Measurements from ENCODE around the gene NELFA. TPM values are rescaled to one million over a fixed set of nuclear protein-coding genes. Genes with fewer than 3 reads are reported as not detected.

NELFA gene
- total and polyA plus RNA-seq, 4 donors: 17.8 to 33.6 (median 24.7) TPM

GRCh38 chr4:1952719-1953118 lies 56.1 kb downstream of the NELFA start:
- Histone ChIP-seq H3K4me1 (ENCODE audit: control insufficient read depth in 5 of 5, insufficient read depth in 5 of 5, low read length in 5 of 5) (peaks cover 0 to 7% (median 0%) of the 10 kb centered on the region in 5 donors), H3K36me3 (ENCODE audit: control insufficient read depth in 4 of 4, insufficient read depth in 4 of 4, low read length in 4 of 4) (peaks cover 5 to 33% (median 16%) of the 10 kb centered on the region in 4 donors), H3K27me3 (ENCODE audit: control insufficient read depth in 3 of 3, insufficient read depth in 3 of 3, low read length in 2 of 3) (no peaks in the 10 kb centered on the region), H3K27ac (ENCODE audit: low read depth in 1 of 2, low read length in 1 of 2) (no peak overlapping the region), H3K9ac (ENCODE audit: insufficient read depth in 1 of 2, low read length in 2 of 2) (no peak overlapping the region), H3K4me3 (no peak overlapping the region), H3K9me3 (ENCODE audit: control insufficient read depth in 4 of 4, insufficient read depth in 3 of 4, low read length in 3 of 4) (no peaks in the 10 kb centered on the region)
- ATAC-seq (ENCODE audit: insufficient read depth, low FRiP score) (no peak), DNase-seq (no peak)
- WGBS, 2 donors: 88 to 91% methylated on average over 5 of the region's 5 CpGs
- TF ChIP-seq, protein P1, sequence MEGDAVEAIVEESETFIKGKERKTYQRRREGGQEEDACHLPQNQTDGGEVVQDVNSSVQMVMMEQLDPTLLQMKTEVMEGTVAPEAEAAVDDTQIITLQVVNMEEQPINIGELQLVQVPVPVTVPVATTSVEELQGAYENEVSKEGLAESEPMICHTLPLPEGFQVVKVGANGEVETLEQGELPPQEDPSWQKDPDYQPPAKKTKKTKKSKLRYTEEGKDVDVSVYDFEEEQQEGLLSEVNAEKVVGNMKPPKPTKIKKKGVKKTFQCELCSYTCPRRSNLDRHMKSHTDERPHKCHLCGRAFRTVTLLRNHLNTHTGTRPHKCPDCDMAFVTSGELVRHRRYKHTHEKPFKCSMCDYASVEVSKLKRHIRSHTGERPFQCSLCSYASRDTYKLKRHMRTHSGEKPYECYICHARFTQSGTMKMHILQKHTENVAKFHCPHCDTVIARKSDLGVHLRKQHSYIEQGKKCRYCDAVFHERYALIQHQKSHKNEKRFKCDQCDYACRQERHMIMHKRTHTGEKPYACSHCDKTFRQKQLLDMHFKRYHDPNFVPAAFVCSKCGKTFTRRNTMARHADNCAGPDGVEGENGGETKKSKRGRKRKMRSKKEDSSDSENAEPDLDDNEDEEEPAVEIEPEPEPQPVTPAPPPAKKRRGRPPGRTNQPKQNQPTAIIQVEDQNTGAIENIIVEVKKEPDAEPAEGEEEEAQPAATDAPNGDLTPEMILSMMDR (IDR thresholded peaks at IDR 0.05; ENCODE audit: control extremely low read depth, extremely low read depth): no peak

GRCh38 chr4:1952058-1952700 lies 56.6 kb downstream of the NELFA start:
- DNase-seq (no peak), ATAC-seq (ENCODE audit: insufficient read depth, low FRiP score) (no peak)
- H3K27ac ChIP-seq (ENCODE audit: low read depth in 1 of 2, low read length in 1 of 2): no peak overlapping the region
- H3K36me3 ChIP-seq (ENCODE audit: control insufficient read depth in 4 of 4, insufficient read depth in 4 of 4, low read length in 4 of 4): peaks cover 5 to 34% (median 16%) of the 10 kb centered on the region in 4 donors
- TF ChIP-seq, protein P1 (IDR thresholded peaks at IDR 0.05; ENCODE audit: control extremely low read depth, extremely low read depth): no peak
- WGBS, 2 donors: 96% methylated on average over 20 of the region's 20 CpGs
- H3K9me3 ChIP-seq (ENCODE audit: control insufficient read depth in 4 of 4, insufficient read depth in 3 of 4, low read length in 3 of 4): no peaks in the 10 kb centered on the region
- no peak overlapping the region for H3K4me3 ChIP-seq
- H3K4me1 ChIP-seq (ENCODE audit: control insufficient read depth in 5 of 5, insufficient read depth in 5 of 5, low read length in 5 of 5): peaks cover 0 to 7% (median 0%) of the 10 kb centered on the region in 5 donors
- H3K9ac ChIP-seq (ENCODE audit: insufficient read depth in 1 of 2, low read length in 2 of 2): no peak overlapping the region
- no peaks in the 10 kb centered on the region for H3K27me3 ChIP-seq (ENCODE audit: control insufficient read depth in 3 of 3, insufficient read depth in 3 of 3, low read length in 2 of 3)

DNA sequence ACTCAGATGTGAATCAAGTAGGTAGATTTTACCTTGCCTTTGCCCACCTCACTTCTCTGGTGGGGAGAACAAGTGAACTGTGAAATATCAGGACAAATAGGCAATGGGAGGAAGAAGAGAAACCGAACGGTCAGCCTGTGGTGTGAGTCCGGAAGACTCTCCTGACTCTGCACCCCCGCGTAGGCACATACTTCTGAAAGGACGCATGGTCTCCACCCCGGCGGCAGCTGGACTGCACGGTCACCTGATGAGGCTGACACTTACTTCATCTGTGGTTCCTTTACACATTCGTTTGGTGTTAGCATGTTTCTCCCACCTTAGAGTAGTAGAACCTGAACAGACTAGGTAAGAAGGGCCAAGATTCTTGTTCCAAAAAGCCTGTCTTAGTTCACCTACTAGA lies 58.4 kb downstream of the NELFA start:
- TF ChIP-seq, protein P1 (IDR thresholded peaks at IDR 0.05; ENCODE audit: control extremely low read depth, extremely low read depth): no peak
- H3K27me3 ChIP-seq (ENCODE audit: control insufficient read depth in 3 of 3, insufficient read depth in 3 of 3, low read length in 2 of 3): no peaks in the 10 kb centered on the region
- no peak overlapping the region for H3K4me3 ChIP-seq
- H3K9me3 ChIP-seq (ENCODE audit: control insufficient read depth in 4 of 4, insufficient read depth in 3 of 4, low read length in 3 of 4): no peaks in the 10 kb centered on the region
- H3K9ac ChIP-seq (ENCODE audit: insufficient read depth in 1 of 2, low read length in 2 of 2): no peak overlapping the region
- DNase-seq: no peak
- WGBS, 2 donors: 80 to 89% methylated on average over 10 of the region's 10 CpGs
- peaks cover 5 to 31% (median 13%) of the 10 kb centered on the region in 4 donors for H3K36me3 ChIP-seq (ENCODE audit: control insufficient read depth in 4 of 4, insufficient read depth in 4 of 4, low read length in 4 of 4)
- H3K27ac ChIP-seq (ENCODE audit: low read depth in 1 of 2, low read length in 1 of 2): no peak overlapping the region
- ATAC-seq (ENCODE audit: insufficient read depth, low FRiP score): no peak
- peaks cover 0 to 7% (median 0%) of the 10 kb centered on the region in 5 donors for H3K4me1 ChIP-seq (ENCODE audit: control insufficient read depth in 5 of 5, insufficient read depth in 5 of 5, low read length in 5 of 5)
